Glutamatergic neuron (in vitro differentiated cells): ENCODE data around the gene CMTM4. TPM values are rescaled to one million over a fixed set of nuclear protein-coding genes. Genes with fewer than 3 reads are reported as not detected.
"Not testable (repeated sequence)": the region's sequence is repeated elsewhere in the genome, so short reads cannot be mapped to it uniquely, and the experiment has no call there.

ENCODE experiments used
- DNase-seq: peaks from one replicate; pipeline ENCODE4 v3.0.0; 2022
- H3K27ac Mint-ChIP-seq: one replicate; pipeline ENCODE4 v1.8.0; 2020; ENCODE audit warnings: mild to moderate bottlenecking, mixed read lengths, inconsistent platforms; ENCODE audit not compliant: unreplicated experiment
- H3K27me3 Mint-ChIP-seq: one replicate; pipeline ENCODE4 v1.8.0; 2020; ENCODE audit warnings: mild to moderate bottlenecking, moderate library complexity, mixed read lengths, inconsistent platforms; ENCODE audit not compliant: unreplicated experiment
- H3K36me3 Mint-ChIP-seq: one replicate; pipeline ENCODE4 v1.8.0; 2020; ENCODE audit warnings: mild to moderate bottlenecking, mixed read lengths, inconsistent platforms; ENCODE audit not compliant: unreplicated experiment
- H3K4me1 Mint-ChIP-seq: one replicate; pipeline ENCODE4 v1.8.0; 2020; ENCODE audit warnings: mild to moderate bottlenecking, low read depth, mixed read lengths, inconsistent platforms; ENCODE audit not compliant: unreplicated experiment
- H3K4me3 Mint-ChIP-seq: one replicate; pipeline ENCODE4 v1.8.0; 2020; ENCODE audit warnings: mild to moderate bottlenecking, mixed read lengths, inconsistent platforms; ENCODE audit not compliant: unreplicated experiment
- H3K9me3 Mint-ChIP-seq: one replicate; pipeline ENCODE4 v1.8.0; 2020; ENCODE audit warnings: mild to moderate bottlenecking, moderate library complexity, mixed read lengths, inconsistent platforms; ENCODE audit not compliant: unreplicated experiment
- total RNA-seq: library from RNA; stranded (reverse); fragmentation: NEBNext Ultra II Directional; extraction: Animal tissue kit (Norgen Biotek cat#: 25700); gene quantifications from one replicate; pipeline ENCODE4 v1.2.1, GENCODE V29; 2021; ENCODE audit not compliant: unreplicated experiment
- TF ChIP-seq, protein P1 (sequence below): fragments of 200-600 bp; sonication (generic); IDR thresholded peaks from one replicate; pipeline ENCODE4 v1.5.0; 2021; ENCODE audit not compliant: partially characterized antibody, unreplicated experiment

Gene CMTM4
- total RNA-seq, 1 donor from 2014 or later, result 8.2 TPM

DNA sequence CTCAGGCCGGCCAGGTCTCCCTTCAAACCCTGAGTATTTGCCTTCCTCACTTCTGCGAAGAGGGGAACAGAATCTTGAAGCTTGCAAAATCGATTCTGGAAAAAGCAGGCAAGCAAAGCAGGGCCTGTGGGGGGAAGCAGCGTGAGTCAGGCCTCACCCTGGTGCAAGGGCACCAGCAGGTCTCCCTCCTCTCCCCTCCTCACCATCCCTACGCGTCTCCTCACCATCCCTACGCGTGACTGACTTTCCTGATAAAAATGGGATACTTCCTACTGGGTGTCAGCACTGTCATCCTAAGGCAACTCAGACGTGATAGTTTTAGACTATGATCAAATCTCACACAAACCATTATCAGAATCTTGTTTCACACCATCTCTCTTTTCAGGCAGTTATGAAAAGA, 80.0 kb downstream of the CMTM4 start:
- TF ChIP-seq, protein P1, sequence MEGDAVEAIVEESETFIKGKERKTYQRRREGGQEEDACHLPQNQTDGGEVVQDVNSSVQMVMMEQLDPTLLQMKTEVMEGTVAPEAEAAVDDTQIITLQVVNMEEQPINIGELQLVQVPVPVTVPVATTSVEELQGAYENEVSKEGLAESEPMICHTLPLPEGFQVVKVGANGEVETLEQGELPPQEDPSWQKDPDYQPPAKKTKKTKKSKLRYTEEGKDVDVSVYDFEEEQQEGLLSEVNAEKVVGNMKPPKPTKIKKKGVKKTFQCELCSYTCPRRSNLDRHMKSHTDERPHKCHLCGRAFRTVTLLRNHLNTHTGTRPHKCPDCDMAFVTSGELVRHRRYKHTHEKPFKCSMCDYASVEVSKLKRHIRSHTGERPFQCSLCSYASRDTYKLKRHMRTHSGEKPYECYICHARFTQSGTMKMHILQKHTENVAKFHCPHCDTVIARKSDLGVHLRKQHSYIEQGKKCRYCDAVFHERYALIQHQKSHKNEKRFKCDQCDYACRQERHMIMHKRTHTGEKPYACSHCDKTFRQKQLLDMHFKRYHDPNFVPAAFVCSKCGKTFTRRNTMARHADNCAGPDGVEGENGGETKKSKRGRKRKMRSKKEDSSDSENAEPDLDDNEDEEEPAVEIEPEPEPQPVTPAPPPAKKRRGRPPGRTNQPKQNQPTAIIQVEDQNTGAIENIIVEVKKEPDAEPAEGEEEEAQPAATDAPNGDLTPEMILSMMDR, result no peak
- Mint-ChIP-seq H3K36me3 (no peaks in the 10 kb centered on the region), H3K27me3 (peaks cover 3% of the 10 kb centered on the region), H3K4me3 (no peak overlapping the region), H3K27ac (no peak overlapping the region), H3K4me1 (peaks cover 20% of the 10 kb centered on the region), H3K9me3 (no peaks in the 10 kb centered on the region)
- DNase-seq, result no peak

DNA sequence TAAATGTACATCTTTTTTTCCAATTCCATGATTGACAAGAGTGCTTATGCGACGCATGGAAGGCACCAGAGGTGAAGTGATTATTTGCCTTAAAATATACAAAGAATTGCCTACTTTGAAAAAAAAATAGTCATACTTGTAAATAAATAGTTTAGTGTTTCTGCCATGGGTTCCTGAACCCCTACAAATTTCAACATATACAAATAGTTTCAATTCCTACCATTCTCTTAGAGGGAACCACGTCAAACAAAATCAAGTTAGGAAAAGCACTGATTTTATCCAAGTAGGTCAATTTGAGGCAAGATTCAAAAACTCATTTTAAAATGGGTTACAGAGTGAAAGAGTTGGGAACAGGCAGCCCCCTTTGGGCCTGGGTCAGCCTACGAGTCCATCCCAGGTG, 80.4 kb downstream of the CMTM4 start:
- H3K4me3 Mint-ChIP-seq, result no peak overlapping the region
- TF ChIP-seq, protein P1, result no peak
- peaks cover 20% of the 10 kb centered on the region for H3K4me1 Mint-ChIP-seq
- H3K9me3 Mint-ChIP-seq, result no peaks in the 10 kb centered on the region
- no peak for DNase-seq
- peaks cover 3% of the 10 kb centered on the region for H3K27me3 Mint-ChIP-seq
- no peaks in the 10 kb centered on the region for H3K36me3 Mint-ChIP-seq
- no peak overlapping the region for H3K27ac Mint-ChIP-seq

DNA sequence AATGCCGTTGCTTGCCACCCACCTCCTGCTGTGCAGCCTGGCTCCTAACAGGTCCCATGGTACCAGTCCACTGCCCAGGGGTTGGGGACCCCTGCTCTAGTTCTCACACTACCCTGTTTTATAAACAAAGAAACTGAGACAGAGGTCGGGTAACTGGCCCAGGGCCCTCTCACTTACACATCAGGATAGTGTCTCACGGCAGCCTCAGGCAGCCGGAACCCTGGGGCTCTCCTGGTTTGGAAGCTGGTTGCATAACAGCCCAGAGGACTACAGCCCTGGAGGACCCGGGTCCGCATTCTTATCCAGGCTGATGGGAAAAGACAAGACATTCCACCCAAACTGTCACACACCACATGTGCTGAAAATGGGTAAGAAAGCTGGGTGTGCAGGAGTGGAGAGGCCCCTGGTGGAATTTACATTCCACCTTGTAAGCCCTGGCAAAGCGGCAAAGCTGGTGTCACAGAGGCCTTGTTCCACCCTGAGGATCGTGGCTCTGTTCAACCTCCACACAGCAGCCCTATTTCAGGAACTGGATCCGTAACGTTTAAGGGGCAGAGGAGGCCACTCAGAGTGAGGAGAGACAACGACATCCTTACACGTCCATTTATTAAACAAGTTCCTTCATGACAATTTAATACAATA, 82.3 kb downstream of the CMTM4 start:
- Mint-ChIP-seq H3K4me1 (peaks cover 18% of the 10 kb centered on the region), H3K9me3 (peaks cover 7% of the 10 kb centered on the region), H3K27ac (no peak overlapping the region), H3K36me3 (no peaks in the 10 kb centered on the region), H3K4me3 (no peak overlapping the region), H3K27me3 (peaks cover 7% of the 10 kb centered on the region)
- TF ChIP-seq, protein P1, result no peak
- no peak for DNase-seq

DNA sequence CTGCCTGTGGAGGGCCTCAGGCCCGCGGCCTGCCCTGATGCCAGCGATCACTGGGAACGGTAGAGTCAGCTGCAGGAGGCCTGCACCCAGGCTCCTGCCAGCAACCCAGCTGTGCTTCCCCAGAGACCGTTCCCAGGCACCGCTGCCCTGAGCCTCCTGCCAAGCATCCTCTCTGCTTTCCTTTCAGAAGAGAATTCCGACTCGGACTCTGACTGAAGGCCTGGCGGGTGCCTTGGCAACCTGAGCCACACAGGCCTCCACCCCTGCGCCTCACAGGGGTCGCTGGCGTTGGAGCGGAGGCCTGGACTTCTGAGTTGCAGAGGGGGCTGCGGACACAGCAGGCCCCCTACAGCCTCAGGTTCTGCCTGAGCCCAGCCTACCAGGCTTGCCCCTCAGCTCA, 84.1 kb downstream of the CMTM4 start:
- H3K27me3 Mint-ChIP-seq, result peaks cover 7% of the 10 kb centered on the region
- TF ChIP-seq, protein P1, result no peak
- no peak overlapping the region for H3K4me3 Mint-ChIP-seq
- peaks cover 7% of the 10 kb centered on the region for H3K9me3 Mint-ChIP-seq
- peaks cover 17% of the 10 kb centered on the region for H3K4me1 Mint-ChIP-seq
- DNase-seq, result no peak
- no peak overlapping the region for H3K27ac Mint-ChIP-seq
- H3K36me3 Mint-ChIP-seq, result no peaks in the 10 kb centered on the region

DNA sequence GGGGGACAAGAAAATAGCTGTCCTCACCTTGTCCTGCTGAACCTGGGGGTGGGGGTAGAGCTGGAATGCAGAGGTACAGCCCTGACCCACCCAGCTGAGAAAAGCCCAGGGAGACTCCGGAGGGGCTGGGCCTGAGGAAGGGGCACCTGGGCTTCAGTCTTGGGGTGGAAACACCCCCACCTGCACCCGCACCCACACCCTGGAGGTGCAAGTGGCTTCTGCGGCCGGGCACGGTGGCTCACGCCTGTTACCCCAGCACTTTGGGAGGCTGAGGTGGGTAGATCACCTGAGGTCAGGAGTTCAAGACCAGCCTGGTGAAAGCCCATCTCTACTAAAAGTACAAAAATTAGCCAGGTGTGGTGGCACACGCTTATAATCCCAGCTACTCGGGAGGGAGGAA, 84.6 kb downstream of the CMTM4 start:
- not testable (repeated sequence) for H3K27ac Mint-ChIP-seq, H3K4me3 Mint-ChIP-seq, DNase-seq, H3K27me3 Mint-ChIP-seq, H3K9me3 Mint-ChIP-seq, H3K36me3 Mint-ChIP-seq
- H3K4me1 Mint-ChIP-seq, result peaks cover 20% of the 10 kb centered on the region
